ENCODE results near the gene JADE3.
A peak's percentile ranks its signal among the peaks of the same experiment; 100 is the strongest.

Gene JADE3

GRCh38 chrX:46994096-46994495, 81.9 kb downstream of the JADE3 start:
- DNase-seq (ENCODE audit: low read depth in 2 of 3, low spot score in 1 of 3) = no peak

- no peak for DNase-seq (ENCODE audit: low read depth in 2 of 3, low spot score in 1 of 3)
Measured at GRCh38 chrX:47012131-47012530, 99.9 kb downstream of the JADE3 start.

- no peak for DNase-seq (ENCODE audit: low read depth in 2 of 3, low spot score in 1 of 3)
Measured at GRCh38 chrX:47026198-47026597, 114.0 kb downstream of the JADE3 start.

- peak in 1 of 3 donors; percentile 64 for DNase-seq (ENCODE audit: low read depth in 2 of 3, low spot score in 1 of 3)
Measured at GRCh38 chrX:47030339-47030738, 118.1 kb downstream of the JADE3 start.

- no peak for DNase-seq (ENCODE audit: low read depth in 2 of 3, low spot score in 1 of 3)
Measured at GRCh38 chrX:47047989-47048388, 135.8 kb downstream of the JADE3 start.

GRCh38 chrX:47059142-47059874, 147.1 kb downstream of the JADE3 start:
- no peak for DNase-seq (ENCODE audit: low read depth in 2 of 3, low spot score in 1 of 3)

- no peak for DNase-seq (ENCODE audit: low read depth in 2 of 3, low spot score in 1 of 3)
Measured at GRCh38 chrX:47060708-47061107, 148.5 kb downstream of the JADE3 start.

GRCh38 chrX:47061238-47061919, 149.2 kb downstream of the JADE3 start:
- DNase-seq (ENCODE audit: low read depth in 2 of 3, low spot score in 1 of 3) = no peak

GRCh38 chrX:47063179-47063578, 151.0 kb downstream of the JADE3 start:
- no peak for DNase-seq (ENCODE audit: low read depth in 2 of 3, low spot score in 1 of 3)

- no peak for DNase-seq (ENCODE audit: low read depth in 2 of 3, low spot score in 1 of 3)
Measured at GRCh38 chrX:47068214-47068613, 156.0 kb downstream of the JADE3 start.

- DNase-seq (ENCODE audit: low read depth in 2 of 3, low spot score in 1 of 3) = no peak
Measured at GRCh38 chrX:47068720-47069119, 156.5 kb downstream of the JADE3 start.

GRCh38 chrX:47078129-47079043, 166.2 kb downstream of the JADE3 start, which contains the start of gene RGN:
TSS of gene RGN (plus strand) at chrX:47078443. CDS start at chrX:47081145, 2,702 bp downstream.
- DNase-seq (ENCODE audit: low read depth in 2 of 3, low spot score in 1 of 3) = no peak

GRCh38 chrX:47080215-47080914, 168.1 kb downstream of the JADE3 start:
- no peak for DNase-seq (ENCODE audit: low read depth in 2 of 3, low spot score in 1 of 3)

- DNase-seq (ENCODE audit: low read depth in 2 of 3, low spot score in 1 of 3) = no peak
Measured at GRCh38 chrX:47080915-47081236, 168.7 kb downstream of the JADE3 start.

- DNase-seq (ENCODE audit: low read depth in 2 of 3, low spot score in 1 of 3) = no peak
Measured at GRCh38 chrX:47091149-47091775, 179.0 kb downstream of the JADE3 start.

GRCh38 chrX:47093248-47093647, 181.0 kb downstream of the JADE3 start:
- DNase-seq (ENCODE audit: low read depth in 2 of 3, low spot score in 1 of 3) = no peak

GRCh38 chrX:47093860-47094259, 181.6 kb downstream of the JADE3 start:
- DNase-seq (ENCODE audit: low read depth in 2 of 3, low spot score in 1 of 3) = no peak

- no peak for DNase-seq (ENCODE audit: low read depth in 2 of 3, low spot score in 1 of 3)
Measured at GRCh38 chrX:47097018-47097417, 184.8 kb downstream of the JADE3 start.

- DNase-seq (ENCODE audit: low read depth in 2 of 3, low spot score in 1 of 3) = no peak
Measured at GRCh38 chrX:47098338-47099094, 186.3 kb downstream of the JADE3 start.

GRCh38 chrX:47101206-47101605, 189.0 kb downstream of the JADE3 start:
- no peak for DNase-seq (ENCODE audit: low read depth in 2 of 3, low spot score in 1 of 3)

Measured in stimulated activated CD4-positive, alpha-beta T cell treated with anti-CD3 and anti-CD28 coated beads, Interleukin-12 subunit alpha, Interleukin-12 subunit beta, amount 100 ng/mL, for 48 hours (primary cell).